Thoracic aorta (tissue), 2 donors: ENCODE data around the gene RAP1GAP2. TPM values are rescaled to one million over a fixed set of nuclear protein-coding genes. Genes with fewer than 3 reads are reported as not detected.

ENCODE experiments used
- ATAC-seq: fragments of 150-250 bp; one replicate; pipeline ENCODE4 v1.8.0; 2017; ENCODE audit warnings: low read depth; ENCODE audit not compliant: insufficient number of reproducible peaks, low FRiP score
- DNase-seq: peaks from one replicate; pipeline ENCODE4 v3.0.0-alpha.2; 2020; ENCODE audit warnings: low spot score
- H3K27ac ChIP-seq, 2 donors: fragments of 200-600 bp; sonication (generic); 1 replicate in 1 of 2; 2 replicates in 1 of 2; pipeline ENCODE4 v1.5.1; 2016; ENCODE audit warnings: mild to moderate bottlenecking in 2 of 2, moderate library complexity in 2 of 2
- H3K27me3 ChIP-seq: fragments of 200-600 bp; sonication (generic); replicated peaks from 2 replicates; pipeline ENCODE4 v1.6.0; 2016; ENCODE audit warnings: mild to moderate bottlenecking; ENCODE audit not compliant: insufficient read depth
- H3K36me3 ChIP-seq: fragments of 200-600 bp; sonication (generic); one replicate; pipeline ENCODE4 v1.5.1; 2016
- H3K4me1 ChIP-seq, 2 donors: fragments of 200-600 bp; sonication (generic); 1 replicate in 1 of 2; 2 replicates in 1 of 2; pipeline versions ENCODE4 v1.5.1 to v1.6.0; 2016; ENCODE audit warnings: low read depth in 2 of 2, mild to moderate bottlenecking in 1 of 2; ENCODE audit not compliant: control insufficient read depth in 1 of 2
- H3K4me3 ChIP-seq: fragments of 200-600 bp; sonication (generic); 2 replicates; pipeline ENCODE4 v1.5.1; 2016; ENCODE audit warnings: mild to moderate bottlenecking
- H3K9me3 ChIP-seq: fragments of 200-600 bp; sonication (generic); 2 replicates; pipeline ENCODE4 v1.5.1; 2016
- CTCF ChIP-seq: fragments of 200-600 bp; sonication (generic); IDR thresholded peaks from one replicate; pipeline ENCODE4 v1.5.1; 2019; ENCODE audit warnings: antibody characterized with exemption
- total RNA-seq, 2 donors: library from RNA; depleted of rRNA; stranded (reverse); fragments of >200 nt; gene quantifications; one replicate each; pipeline versions ENCODE4 v1.1.0 to v1.2.3, GENCODE V29; 2016

Gene RAP1GAP2
- total RNA-seq, 2 donors from 2014 or later: 10.0 to 12.4 TPM

DNA sequence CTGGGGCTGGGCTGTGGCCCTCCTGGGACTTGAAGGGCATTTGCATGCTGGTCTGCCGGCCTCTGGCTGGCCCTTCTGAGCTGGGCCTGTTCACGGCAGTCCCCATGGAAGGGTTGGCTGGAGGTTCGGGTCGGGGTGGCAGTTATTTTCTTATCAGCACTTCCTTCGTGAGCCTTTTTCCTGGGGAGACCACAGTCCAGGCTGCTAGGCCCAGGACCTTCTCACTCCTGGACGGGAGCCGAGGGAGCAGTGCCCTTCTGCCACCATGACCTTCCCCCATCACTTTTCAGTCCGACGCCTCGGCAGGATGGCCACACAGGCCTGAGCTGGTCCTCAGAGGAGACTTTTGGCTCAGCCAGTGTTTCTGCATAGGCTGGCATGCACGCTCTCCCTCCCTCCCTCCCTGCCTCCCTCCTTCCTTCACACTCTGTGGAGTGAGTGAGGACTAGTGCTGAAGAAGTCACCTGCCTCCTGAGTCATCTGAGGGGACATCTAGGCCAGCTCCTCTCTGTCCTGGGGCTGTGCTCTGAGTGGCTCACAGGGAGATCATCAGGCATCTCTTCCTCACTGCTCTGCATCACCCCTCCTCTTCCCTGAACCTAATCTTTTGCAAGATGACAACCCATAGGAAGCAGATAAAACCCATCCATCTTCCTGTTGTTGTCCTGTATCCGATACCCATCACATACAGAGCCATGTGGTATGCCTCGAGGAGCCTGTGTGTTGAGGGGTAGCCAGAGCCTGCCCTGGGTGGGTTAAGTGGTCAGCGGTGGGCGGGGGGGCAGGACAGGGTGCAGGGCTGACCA is 109.7 kb downstream of the RAP1GAP2 start:
- H3K9me3 ChIP-seq: no peaks in the 10 kb centered on the region
- DNase-seq: no peak
- H3K4me3 ChIP-seq: no peak overlapping the region
- H3K27ac ChIP-seq: no peak overlapping the region
- TF ChIP-seq CTCF: no peak
- ATAC-seq: no peak
- H3K27me3 ChIP-seq: no peaks in the 10 kb centered on the region
- no peaks in the 10 kb centered on the region for H3K4me1 ChIP-seq
- H3K36me3 ChIP-seq: no peaks in the 10 kb centered on the region

DNA sequence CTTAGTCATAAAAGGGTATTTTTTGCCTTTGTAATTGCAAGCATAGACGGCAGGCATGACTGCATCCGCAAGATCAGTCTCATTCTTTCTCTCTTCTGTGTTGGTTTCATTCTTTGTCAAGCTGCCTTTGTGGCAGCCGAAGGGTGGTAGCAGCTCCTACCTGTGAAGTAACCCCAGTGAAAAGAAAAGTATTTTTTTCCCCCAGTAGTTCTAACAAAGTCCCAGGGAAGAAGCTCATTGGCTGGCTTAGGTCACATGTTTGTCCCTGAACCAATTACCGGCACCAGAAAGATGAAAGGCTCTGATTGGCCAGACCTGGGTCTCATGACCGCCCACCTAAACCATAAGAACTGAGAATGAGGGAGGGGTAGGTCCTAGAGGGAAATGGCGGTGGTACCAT is 110.7 kb downstream of the RAP1GAP2 start:
- no peaks in the 10 kb centered on the region for H3K36me3 ChIP-seq
- ATAC-seq (no peak), DNase-seq (no peak)
- H3K27me3 ChIP-seq: no peaks in the 10 kb centered on the region
- no peaks in the 10 kb centered on the region for H3K4me1 ChIP-seq
- no peak overlapping the region for H3K27ac ChIP-seq
- TF ChIP-seq CTCF: no peak
- H3K9me3 ChIP-seq: no peaks in the 10 kb centered on the region
- H3K4me3 ChIP-seq: no peak overlapping the region

GRCh38 chr17:2909175-2909845 is 113.1 kb downstream of the RAP1GAP2 start:
- Histone ChIP-seq H3K9me3 (no peaks in the 10 kb centered on the region), H3K36me3 (no peaks in the 10 kb centered on the region), H3K4me3 (no peak overlapping the region), H3K27me3 (no peaks in the 10 kb centered on the region), H3K27ac (no peak overlapping the region), H3K4me1 (no peaks in the 10 kb centered on the region)
- DNase-seq: no peak
- no peak for TF ChIP-seq CTCF
- ATAC-seq: no peak

- DNase-seq (no peak), ATAC-seq (no peak)
- Histone ChIP-seq H3K36me3 (no peaks in the 10 kb centered on the region), H3K27me3 (no peaks in the 10 kb centered on the region), H3K9me3 (no peaks in the 10 kb centered on the region), H3K4me1 (no peaks in the 10 kb centered on the region), H3K27ac (no peak overlapping the region), H3K4me3 (no peak overlapping the region)
- TF ChIP-seq CTCF: no peak
Measured at GRCh38 chr17:2909846-2910234, 113.6 kb downstream of the RAP1GAP2 start.

- no peak for DNase-seq
- Histone ChIP-seq H3K36me3 (no peaks in the 10 kb centered on the region), H3K4me1 (no peaks in the 10 kb centered on the region), H3K9me3 (no peaks in the 10 kb centered on the region), H3K27ac (no peak overlapping the region), H3K4me3 (no peak overlapping the region), H3K27me3 (no peaks in the 10 kb centered on the region)
- TF ChIP-seq CTCF: no peak
- no peak for ATAC-seq
Measured at GRCh38 chr17:2911035-2911754, 115.0 kb downstream of the RAP1GAP2 start.
